Activated CD4-positive, alpha-beta T cell treated with anti-CD3 and anti-CD28 coated beads, Interleukin-2, amount 50 U/mL, for 48 hours (primary cell): Measurements from ENCODE around the gene MZT2B.
"Not testable (repeated sequence)": the region's sequence is repeated elsewhere in the genome, so short reads cannot be mapped to it uniquely, and the experiment has no call there.

ENCODE experiments used
- DNase-seq, 2 experiments: peaks; one replicate each; pipeline ENCODE4 v3.0.0-alpha.2; 2020

MZT2B gene

DNA sequence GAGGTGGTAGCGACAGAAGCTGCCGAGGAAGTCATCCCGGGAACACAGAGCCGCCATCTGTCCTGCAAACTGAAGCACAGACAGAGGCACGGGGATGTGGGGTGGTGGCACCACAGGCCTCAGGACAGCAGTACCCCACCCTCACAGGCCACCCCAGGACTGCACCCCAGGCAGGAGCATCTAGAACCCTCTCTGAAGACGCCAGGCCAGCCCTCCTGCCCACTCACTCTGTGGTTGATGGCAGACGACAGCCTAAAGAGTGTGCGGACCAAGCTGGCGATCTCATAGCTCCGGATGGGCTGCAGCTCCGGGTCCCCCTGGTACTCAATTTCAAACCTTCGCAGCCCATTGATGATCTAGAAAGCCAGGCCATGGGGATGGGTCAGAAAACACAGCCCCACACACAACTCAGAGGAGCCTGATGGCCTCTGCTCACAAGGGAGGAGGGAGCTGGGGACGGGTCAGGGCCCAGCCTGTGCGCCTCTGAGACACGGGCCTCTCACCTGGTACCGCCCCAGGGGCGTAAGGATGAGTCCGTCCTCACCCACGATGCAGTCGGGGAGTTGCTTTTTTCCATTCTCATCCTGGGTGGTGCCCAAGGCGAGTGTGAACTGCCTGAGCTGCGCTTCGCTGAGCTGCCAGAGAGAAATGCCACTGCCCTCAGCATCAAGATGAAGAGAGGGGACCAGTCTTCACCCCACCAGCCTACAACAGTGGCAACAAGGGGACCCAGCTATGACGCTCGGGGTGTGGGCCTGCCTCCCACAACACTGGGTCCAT is 29.1 kb upstream of the MZT2B start:
- DNase-seq, result no peak

DNA sequence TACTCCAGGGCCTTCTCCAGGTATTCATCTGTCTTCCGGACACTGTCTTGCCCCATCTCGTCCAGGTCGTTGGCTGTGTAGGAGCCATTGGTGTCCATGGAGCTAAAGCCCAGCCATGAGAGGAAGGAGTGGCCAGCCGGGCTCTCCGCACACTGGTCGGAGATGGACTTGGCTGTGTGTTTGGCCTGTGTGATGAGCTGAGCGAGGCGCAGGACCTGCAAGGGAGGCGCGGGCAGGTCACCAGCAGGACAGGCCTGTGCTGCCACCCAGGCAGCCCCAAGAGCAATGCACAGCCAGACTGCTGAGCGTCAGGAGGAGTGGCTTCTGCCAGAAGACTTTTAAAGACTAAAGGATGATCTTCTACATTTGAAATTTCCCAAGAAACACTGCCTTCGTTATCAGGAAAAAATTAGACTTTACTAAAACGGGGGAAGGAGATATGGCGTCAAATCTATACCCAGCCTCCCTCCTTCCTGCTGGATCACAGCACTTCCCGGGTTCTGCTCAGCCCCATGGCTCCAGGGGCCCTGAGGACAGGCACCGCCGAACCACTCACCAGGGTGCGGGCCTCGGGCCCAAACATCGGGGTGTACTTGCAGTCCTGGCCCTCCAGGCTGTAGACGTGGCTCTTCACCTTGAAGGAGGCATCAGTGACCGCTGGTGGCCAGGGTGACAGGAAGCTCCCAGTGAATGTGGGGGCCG is 28.2 kb upstream of the MZT2B start:
- DNase-seq, result not testable (repeated sequence)

- not testable (repeated sequence) for DNase-seq
Measured at GRCh38 chr2:130154423-130154770, 27.7 kb upstream of the MZT2B start.

DNA sequence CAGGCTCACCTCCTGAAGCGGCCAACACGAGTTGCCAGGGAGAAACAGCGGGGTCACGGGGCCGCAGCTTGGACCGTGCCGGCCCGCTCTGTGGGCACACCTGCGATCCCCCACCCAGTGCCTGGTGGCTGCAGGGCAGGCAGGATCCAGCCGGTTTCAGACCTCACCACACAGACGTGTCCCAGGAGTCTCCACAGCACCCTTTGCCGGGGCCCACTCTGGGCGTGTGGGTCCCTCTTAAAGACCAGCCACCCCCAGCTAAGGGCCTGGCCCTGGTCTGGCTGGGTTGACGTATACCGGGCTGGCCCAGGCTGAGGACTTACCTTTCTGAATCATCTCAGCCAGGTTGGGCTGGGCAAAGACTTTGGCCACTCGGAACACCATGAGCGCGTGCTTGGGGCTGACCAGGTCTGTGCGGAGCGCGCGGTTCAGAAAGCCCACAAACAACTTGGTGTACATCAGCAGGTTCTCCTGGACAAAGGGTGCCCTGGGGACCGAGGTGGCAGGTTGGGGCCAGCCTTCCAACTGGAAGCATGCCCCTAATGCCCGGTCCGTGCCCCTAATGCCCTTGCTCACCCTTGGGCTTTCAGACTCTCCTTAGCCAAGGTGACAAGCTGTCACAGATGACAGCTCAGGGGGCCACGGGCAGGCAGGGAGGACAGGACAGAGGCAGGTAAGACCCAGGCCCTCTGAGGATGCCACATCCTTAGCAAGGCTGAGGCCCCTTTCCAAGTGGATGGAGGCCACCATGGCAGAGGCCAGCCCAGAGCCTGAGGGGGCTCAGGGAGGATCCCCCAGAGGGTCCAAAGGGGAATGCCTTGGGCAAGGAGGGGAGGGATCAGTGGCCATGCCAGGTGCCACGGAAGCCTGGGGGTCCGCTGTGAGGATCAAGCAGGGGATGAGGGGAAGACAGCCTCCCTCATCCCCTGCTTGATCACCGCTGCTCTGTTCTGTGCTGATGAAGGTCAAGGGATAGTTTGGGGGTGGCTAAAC is 27.0 kb upstream of the MZT2B start:
- DNase-seq, result no peak

DNA sequence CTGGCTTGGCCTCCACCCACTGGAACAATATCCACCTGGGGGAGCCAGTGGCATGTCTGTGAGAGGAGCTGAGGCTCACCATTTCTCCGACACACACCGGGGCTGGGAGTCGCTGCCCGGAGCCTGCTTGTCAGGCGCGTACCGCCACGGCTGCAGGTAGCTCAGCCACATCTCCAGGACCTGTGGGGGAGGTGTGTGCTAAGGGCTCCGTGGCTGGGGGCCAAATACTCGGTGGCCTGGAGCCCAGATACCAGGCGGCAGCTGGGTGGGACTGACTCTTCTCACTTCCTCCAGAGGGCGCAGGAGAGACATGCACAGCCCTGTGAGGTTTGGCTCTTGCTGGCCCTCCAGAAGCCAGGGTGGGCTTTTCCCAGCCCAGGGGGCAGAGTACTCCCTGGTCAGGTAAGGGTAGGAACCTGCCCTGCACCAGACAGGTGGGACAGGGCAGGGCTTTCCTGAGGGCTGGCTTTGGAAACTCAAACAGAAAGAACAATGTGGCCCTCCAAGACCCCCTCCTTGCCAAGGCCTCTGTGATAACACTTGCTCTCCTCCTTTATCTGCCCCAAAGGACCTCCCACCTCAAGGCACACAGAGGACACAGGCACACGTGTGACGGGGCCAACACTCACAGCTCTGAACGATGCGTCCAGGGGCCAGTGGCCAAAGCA is 26.0 kb upstream of the MZT2B start:
- DNase-seq, result not testable (repeated sequence)

DNA sequence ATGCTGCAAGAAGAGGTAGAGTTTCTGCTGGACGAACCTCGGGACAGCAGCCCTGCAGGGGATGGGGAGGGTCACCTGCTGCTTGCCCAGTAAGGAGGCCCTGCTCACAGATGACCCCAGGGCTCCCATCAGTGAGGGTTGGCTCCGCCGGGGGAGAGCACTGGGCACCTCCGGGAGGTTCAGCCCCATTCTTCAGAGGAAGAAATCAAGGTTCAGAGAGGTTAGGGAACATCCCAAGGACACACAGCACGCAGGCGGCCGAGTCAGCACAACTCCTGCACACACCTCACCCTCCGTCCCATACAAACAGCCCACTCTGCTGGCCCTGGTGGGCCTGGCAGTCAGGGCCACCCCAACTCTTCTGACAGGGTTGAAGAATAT is 25.4 kb upstream of the MZT2B start:
- DNase-seq, result no peak

DNA sequence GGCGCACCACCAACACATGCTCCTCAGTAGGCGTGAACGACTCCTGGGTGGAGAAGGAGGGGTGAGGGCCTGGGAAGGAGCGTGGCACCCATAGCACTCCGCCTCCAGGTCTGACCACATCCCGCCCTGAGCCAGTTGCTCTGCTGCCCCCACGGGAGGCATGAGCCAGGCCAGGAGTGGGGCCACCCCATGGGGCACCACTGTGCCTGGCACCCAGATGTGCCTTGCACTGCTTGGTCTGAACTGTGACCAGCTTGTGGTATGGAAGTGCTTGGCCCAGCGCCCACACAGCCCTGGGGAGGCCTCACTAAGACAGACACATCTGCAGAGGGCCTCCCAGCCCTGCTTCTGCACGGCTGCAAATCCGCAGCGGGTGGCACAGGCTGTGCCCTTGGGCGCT is 24.7 kb upstream of the MZT2B start:
- DNase-seq, result not testable (repeated sequence)

DNA sequence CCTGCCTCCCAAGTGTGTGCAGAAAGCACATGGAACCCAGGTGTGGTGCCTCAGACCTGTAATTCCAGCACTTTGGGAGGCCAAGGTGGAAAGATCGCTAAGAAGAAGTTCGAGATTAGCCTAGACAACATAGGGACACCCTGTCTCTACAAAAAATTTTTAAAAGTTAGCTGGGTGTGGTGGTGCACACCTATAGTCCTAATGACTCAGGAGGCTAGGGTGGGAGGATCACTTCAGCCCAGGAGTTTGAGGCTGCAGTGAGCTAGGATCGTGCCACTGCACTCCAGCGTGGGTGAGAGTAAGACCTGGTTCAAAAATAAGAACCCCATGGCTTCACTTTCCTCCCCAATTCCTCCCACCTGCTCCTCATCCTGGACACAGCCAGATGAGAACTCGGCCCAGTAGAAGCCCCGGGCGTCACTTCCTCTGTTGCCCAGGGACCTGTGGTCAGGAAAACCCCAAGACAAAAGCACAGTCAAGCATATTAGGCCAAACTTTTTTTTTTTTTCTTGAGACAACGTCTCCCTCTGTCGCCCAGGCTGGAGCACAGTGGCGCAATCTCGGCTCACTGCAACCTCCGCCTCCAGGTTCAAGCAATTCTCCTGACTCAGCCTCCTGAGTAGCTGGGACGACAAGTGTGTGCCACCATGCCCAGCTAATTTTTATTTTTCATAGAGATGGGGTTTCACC is 24.1 kb upstream of the MZT2B start:
- peak in 1 of 2 experiments; percentile 20 for DNase-seq

- DNase-seq, result no peak
Measured at GRCh38 chr2:130158631-130159030, 23.4 kb upstream of the MZT2B start.

DNA sequence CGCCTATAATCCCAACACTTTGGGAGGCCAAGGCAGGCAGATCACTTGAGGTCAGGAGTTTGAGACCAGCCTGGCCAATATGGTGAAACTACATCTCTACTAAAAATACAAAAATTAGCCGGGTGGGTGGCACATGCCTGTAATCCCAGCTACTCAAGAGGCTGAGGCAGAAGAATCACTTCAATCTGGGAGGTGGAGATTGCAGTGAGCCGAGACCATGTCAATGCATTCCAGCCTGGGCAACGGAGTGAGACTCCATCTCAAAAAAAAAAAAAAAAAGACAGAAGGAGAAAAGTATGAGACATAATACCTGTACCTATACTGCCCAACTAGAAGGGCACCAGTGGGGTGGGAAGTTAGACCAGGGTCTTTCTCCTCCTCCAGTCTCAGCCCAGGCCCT is 22.7 kb upstream of the MZT2B start:
- not testable (repeated sequence) for DNase-seq

DNA sequence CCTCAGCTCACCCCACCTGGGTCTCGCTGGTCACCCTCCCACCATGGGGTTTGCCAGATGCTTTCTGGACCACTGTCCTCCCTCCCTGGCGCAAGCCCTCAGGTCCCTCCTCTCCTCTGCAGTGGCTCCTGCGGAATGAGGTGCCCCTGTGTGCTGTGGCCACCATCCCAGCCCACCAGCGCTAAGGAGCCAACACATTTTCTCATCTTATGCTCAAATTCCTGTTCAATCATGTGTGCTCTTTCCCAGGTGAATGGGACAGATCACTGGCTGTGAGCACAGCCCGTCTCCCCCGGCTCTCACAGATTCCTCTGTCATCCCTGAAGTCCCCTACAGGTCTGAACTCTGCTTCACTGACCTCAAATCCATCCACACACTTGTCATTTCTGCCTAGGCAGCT is 21.9 kb upstream of the MZT2B start:
- no peak for DNase-seq

GRCh38 chr2:130160838-130161705 is 21.0 kb upstream of the MZT2B start:
- not testable (repeated sequence) for DNase-seq

DNA sequence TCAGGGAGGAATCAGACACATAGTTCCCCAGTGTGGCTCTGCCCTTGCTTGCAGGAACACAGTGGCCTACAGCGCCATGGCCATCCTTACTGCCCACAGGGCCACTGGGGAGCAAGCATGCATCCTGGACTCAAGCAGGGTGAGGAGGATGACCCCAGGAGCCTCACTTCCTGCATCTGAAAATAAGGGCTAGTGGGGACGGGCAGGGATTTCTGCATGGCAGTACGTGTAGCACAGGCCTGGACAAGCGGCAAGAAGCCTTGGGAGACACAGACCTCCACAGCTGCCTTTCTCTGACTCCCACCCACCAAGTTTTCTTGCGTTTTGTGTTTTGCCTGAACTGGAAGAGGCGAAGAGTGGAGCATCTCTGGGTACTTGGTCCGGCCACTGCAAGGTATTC is 19.6 kb upstream of the MZT2B start:
- not testable (repeated sequence) for DNase-seq

DNA sequence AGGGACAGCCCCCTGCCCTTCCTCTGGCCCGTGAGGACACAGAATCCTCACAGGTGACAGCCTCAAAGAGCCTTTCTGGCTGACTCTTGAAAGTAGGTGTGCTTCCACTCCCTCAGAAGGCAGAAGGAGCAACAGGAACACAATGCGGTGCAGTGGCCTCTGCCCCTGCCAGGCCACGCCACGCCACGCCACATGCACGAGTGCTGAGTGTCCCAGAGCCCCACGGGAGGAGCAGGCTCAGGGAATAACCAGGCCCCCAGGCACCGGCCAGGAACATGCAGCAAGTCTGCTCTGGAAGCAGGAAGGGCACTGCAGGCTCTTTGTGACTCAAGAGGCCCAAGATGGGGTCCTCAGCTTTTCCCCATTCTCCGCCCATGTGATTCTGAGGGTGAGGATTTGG is 19.1 kb upstream of the MZT2B start:
- DNase-seq, result no peak

DNA sequence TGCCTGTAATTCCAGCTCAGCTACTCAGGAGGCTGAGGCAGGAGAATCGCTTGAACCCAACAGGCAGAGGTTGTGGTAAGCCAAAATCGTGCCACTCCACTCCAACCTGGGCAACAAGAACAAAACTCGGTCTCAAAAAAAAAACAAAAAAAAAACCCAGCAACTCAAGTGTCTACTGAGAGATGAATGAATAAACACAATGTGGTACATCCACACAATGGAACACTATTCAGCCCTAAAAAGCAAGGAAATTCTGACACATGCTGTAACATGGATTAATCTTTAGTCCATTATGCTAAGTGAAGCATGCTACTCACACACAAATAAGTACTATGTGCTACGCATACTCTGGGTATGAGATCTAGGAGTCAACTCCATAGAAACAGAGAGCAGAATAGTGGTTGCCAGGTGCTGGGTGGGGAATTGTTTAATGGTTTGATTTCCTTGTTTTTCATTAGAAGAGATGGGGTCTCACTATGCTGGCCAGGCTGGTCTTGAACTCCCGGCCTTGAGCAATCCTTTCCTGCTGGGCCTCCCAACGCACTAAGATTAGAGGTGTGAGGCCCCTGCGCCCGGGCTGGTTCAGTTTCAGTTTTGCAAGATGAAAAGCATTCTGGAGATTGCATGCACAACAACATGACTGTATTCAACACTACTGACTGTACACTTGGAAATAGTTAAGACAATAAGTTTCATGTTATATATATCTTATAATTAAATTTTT is 16.6 kb upstream of the MZT2B start:
- no peak for DNase-seq

- DNase-seq, result not testable (repeated sequence)
Measured at GRCh38 chr2:130166611-130167010, 15.5 kb upstream of the MZT2B start.

- DNase-seq, result not testable (repeated sequence)
Measured at GRCh38 chr2:130169163-130169562, 12.9 kb upstream of the MZT2B start.

GRCh38 chr2:130169896-130170295 is 12.2 kb upstream of the MZT2B start:
- DNase-seq, result no peak

GRCh38 chr2:130174866-130175265 is 7.2 kb upstream of the MZT2B start:
- DNase-seq, result not testable (repeated sequence)
